K562 (cell line): ENCODE data around the gene SLC22A23. TPM values are rescaled to one million over a fixed set of nuclear protein-coding genes. Genes with fewer than 3 reads are reported as not detected.

Source experiments
- ATF2 ChIP-seq: sonication (generic); formaldehyde crosslinking; IDR thresholded peaks from 2 replicates; pipeline ENCODE4 v1.8.1; 2022; ENCODE audit warnings: missing genetic modification reagents
- CHAMP1 ChIP-seq: fragments of 450-650 bp; IDR thresholded peaks from 2 replicates; pipeline ENCODE4 v1.6.1; 2016; ENCODE audit warnings: mild to moderate bottlenecking
- DACH1 ChIP-seq: fragments of 450-650 bp; IDR thresholded peaks from 2 replicates; pipeline ENCODE4 v1.6.1; 2018; ENCODE audit not compliant: partially characterized antibody
- E2F6 ChIP-seq, 2 experiments: IDR thresholded peaks; 2 replicates each; pipeline ENCODE4 v1.6.1; 2011; ENCODE audit warnings: borderline replicate concordance in 1 of 2, control low read depth in 1 of 2, low read depth in 1 of 2, low read length in 1 of 2, mild to moderate bottlenecking in 1 of 2, mixed read lengths in 1 of 2, moderate library complexity in 1 of 2; ENCODE audit not compliant: insufficient read depth in 1 of 2, insufficient read length in 1 of 2, poor library complexity in 1 of 2, severe bottlenecking in 1 of 2; ENCODE audit errors: extremely low read depth in 1 of 2
- GABPB2 ChIP-seq: fragments of 250-450 bp; sonication (Bioruptor Pico); conservative IDR thresholded peaks from 2 replicates; pipeline ENCODE4 v1.5.1; 2021; ENCODE audit warnings: mild to moderate bottlenecking
- HDAC2 ChIP-seq: fragments of 450-650 bp; IDR thresholded peaks from 2 replicates; pipeline ENCODE4 v1.6.1; 2016; ENCODE audit warnings: mild to moderate bottlenecking
- HINFP ChIP-seq: fragments of 450-650 bp; conservative IDR thresholded peaks from 2 replicates; pipeline ENCODE4 v1.6.1; 2016; ENCODE audit warnings: missing genetic modification characterization, low read depth, mild to moderate bottlenecking, control low read depth, missing compliant biosample characterization
- HNRNPH1 ChIP-seq: fragments of 200-400 bp; formaldehyde crosslinking; optimal IDR thresholded peaks from 2 replicates; pipeline ENCODE3; 2017; ENCODE audit warnings: low read depth, mild to moderate bottlenecking, low read length, moderate library complexity
- MCM3 ChIP-seq: fragments of 450-650 bp; IDR thresholded peaks from 2 replicates; pipeline ENCODE4 v1.6.1; 2016
- PHB2 ChIP-seq: fragments of 450-650 bp; IDR thresholded peaks from 2 replicates; pipeline ENCODE4 v1.6.1; 2017; ENCODE audit warnings: low read depth
- RB1 ChIP-seq: fragments of 450-650 bp; IDR thresholded peaks from 2 replicates; pipeline ENCODE4 v1.6.1; 2017; ENCODE audit warnings: low read depth, mild to moderate bottlenecking
- RREB1 ChIP-seq: fragments of 250-450 bp; sonication (Bioruptor Pico); IDR thresholded peaks from 2 replicates; pipeline ENCODE4 v1.4.0; 2020
- SMAD2 ChIP-seq: fragments of 150-350 bp; IDR thresholded peaks from 2 replicates; pipeline ENCODE4 v1.6.1; 2014; ENCODE audit warnings: low read depth, mild to moderate bottlenecking, low read length
- ZNF445 ChIP-seq: fragments of 250-450 bp; sonication (Bioruptor Pico); IDR thresholded peaks from 2 replicates; pipeline ENCODE4 v1.4.0; 2020; ENCODE audit warnings: low read depth, mild to moderate bottlenecking, moderate library complexity
- polyA plus RNA-seq, 8 experiments: library from polyadenylated mRNA; depleted of rRNA in 4 of 8; stranded (reverse) in 5 of 8; unstranded in 3 of 8; fragments of >200 nt; fragmentation: Nextera tagmentation in 2 of 8; fragmentation: Illumina TruSeq in 1 of 8; extraction: Ambion mirVana in 2 of 8; extraction: Trizol in 1 of 8; gene quantifications; 2 replicates each; pipeline versions ENCODE4 v1.2.1 to v1.2.3, GENCODE V29; 2011 to 2014; ENCODE audit warnings: inconsistent platforms in 1 of 8, missing spikeins in 1 of 8
- total RNA-seq, 7 experiments: library from RNA; depleted of rRNA in 6 of 7; stranded (reverse); fragments of >200 nt in 6 of 7; fragmentation: Illumina TruSeq in 2 of 7; extraction: Trizol in 2 of 7; gene quantifications; 2 replicates each; pipeline versions ENCODE4 v1.2.1 to v1.2.3, GENCODE V29; 2011 to 2021; ENCODE audit warnings: low replicate concordance in 1 of 7

SLC22A23 gene
- total and polyA plus RNA-seq, 9 of the 15 experiments (the other 6 are each of a cell fraction or from before 2014, with no cell fraction given) = 0.30 to 8.7 (median 2.5) TPM

GRCh38 chr6:3455569-3456394 lies 1.1 kb downstream of the SLC22A23 start (continued):
- TF ChIP-seq E2F6 (IDR thresholded peaks at IDR 0.05; ENCODE audit: borderline replicate concordance in 1 of 2, extremely low read depth in 1 of 2, insufficient read depth in 1 of 2, insufficient read length in 1 of 2, low read depth in 1 of 2, low read length in 1 of 2, poor library complexity in 1 of 2, severe bottlenecking in 1 of 2) (peak; percentile 46 to 63), HINFP (tag) (no peak), ATF2 (CRISPR knock-in tag) (no peak), GABPB2 (CRISPR knock-in tag) (no peak), PHB2 (no peak), RB1 (peak; percentile 23; the same call in 1 of the 2 replicates), DACH1 (no peak), HDAC2 (0 out of 2 replicates have a peak, but pooled peaks have one; percentile 39), HNRNPH1 (no peak), SMAD2 (no peak), RREB1 (no peak), MCM3 (no peak), ZNF445 (no peak), CHAMP1 (no peak)
